ENCODE data around the gene RAB3GAP1. TPM values are rescaled to one million over a fixed set of nuclear protein-coding genes. Genes with fewer than 3 reads are reported as not detected.

Gene RAB3GAP1
- polyA plus RNA-seq, 1 of the 3 experiments (the other 2 are of a cell fraction) = 10.9 TPM

GRCh38 chr2:135152361-135152760, 100.3 kb downstream of the RAB3GAP1 start:
- ChIA-PET POLR2A (no interaction called here), CTCF (no interaction called here)
- H3K4me1 ChIP-seq (ENCODE audit: control insufficient read depth in 1 of 2, insufficient read depth in 2 of 2, low read depth in 1 of 2, low read length in 1 of 2) = no peaks in the 10 kb centered on the region
- H3K4me2 ChIP-seq = no peak overlapping the region
- H3K9me3 ChIP-seq = no peaks in the 10 kb centered on the region
- H3K27me3 ChIP-seq (ENCODE audit: insufficient read depth) = no peaks in the 10 kb centered on the region
- 65% methylated on average over 1 of the region's 1 CpG for whole genome bisulfite sequencing (ENCODE audit: low lambda C conversion rate)
- H3K9ac ChIP-seq = no peak overlapping the region
- no peak overlapping the region for H3K4me3 ChIP-seq (ENCODE audit: low read depth in 2 of 2, low read length in 1 of 2)
- TF ChIP-seq MXI1 (IDR thresholded peaks at IDR 0.05; ENCODE audit: low read depth, low read length) = no peak
- TF ChIP-seq MEF2A (IDR thresholded peaks at IDR 0.05; ENCODE audit: borderline replicate concordance, low read depth) = no peak
- TF ChIP-seq EZH2phosphoT487 (IDR thresholded peaks at IDR 0.05; ENCODE audit: borderline replicate concordance, low read depth) = no peak
- no peak for TF ChIP-seq TCF12 (IDR thresholded peaks at IDR 0.05)
- TF ChIP-seq SIN3A (IDR thresholded peaks at IDR 0.05; ENCODE audit: borderline replicate concordance, low read depth, low read length) = no peak
- TF ChIP-seq USF2 (IDR thresholded peaks at IDR 0.05; ENCODE audit: borderline replicate concordance, low read depth, low read length) = no peak
- no peak for TF ChIP-seq ELF1 (IDR thresholded peaks at IDR 0.05)
- no peak for TF ChIP-seq MAX (IDR thresholded peaks at IDR 0.05; ENCODE audit: low read depth)
- no peak for TF ChIP-seq YY1 (IDR thresholded peaks at IDR 0.05; ENCODE audit: low read depth)
- TF ChIP-seq FOXJ3 (CRISPR knock-in tag; IDR thresholded peaks at IDR 0.05) = no peak
- TF ChIP-seq TEAD4 (IDR thresholded peaks at IDR 0.05; ENCODE audit: borderline replicate concordance, insufficient read depth) = no peak
- no peak for TF ChIP-seq CHD2 (IDR thresholded peaks at IDR 0.05; ENCODE audit: low read length, partially characterized antibody)
- TF ChIP-seq SMC3 (IDR thresholded peaks at IDR 0.05; ENCODE audit: low read depth, low read length) = no peak
- peaks cover 4% of the 10 kb centered on the region; the same call in 1 of the 2 replicates for H3K79me2 ChIP-seq (ENCODE audit: insufficient read depth)
- H3F3A ChIP-seq (replicated peaks; ENCODE audit: insufficient read depth) = peaks cover 2% of the 10 kb centered on the region
- H4K20me1 ChIP-seq (ENCODE audit: insufficient read depth) = no peaks in the 10 kb centered on the region; the same call in 1 of the 2 replicates
- no peak overlapping the region for H2AFZ ChIP-seq (ENCODE audit: low read depth)
- no peaks in the 10 kb centered on the region for H3K9me2 ChIP-seq
- no peak overlapping the region for H3K27ac ChIP-seq (ENCODE audit: low read depth in 2 of 2, low read length in 1 of 2)
- no peak for DNase-seq
- H3K36me3 ChIP-seq (replicated peaks in 1 of 2; ENCODE audit: control insufficient read depth in 1 of 2, insufficient read depth in 2 of 2, low read length in 1 of 2) = peaks cover 65 to 76% of the 10 kb centered on the region in 2 experiments

GRCh38 chr2:135154962-135155361, 102.9 kb downstream of the RAB3GAP1 start:
- H3K27me3 ChIP-seq (ENCODE audit: insufficient read depth) = no peaks in the 10 kb centered on the region
- POLR2A ChIA-PET = no interaction called here
- H3K4me1 ChIP-seq (ENCODE audit: control insufficient read depth in 1 of 2, insufficient read depth in 2 of 2, low read depth in 1 of 2, low read length in 1 of 2) = no peaks in the 10 kb centered on the region
- H3F3A ChIP-seq (replicated peaks; ENCODE audit: insufficient read depth) = no peaks in the 10 kb centered on the region
- no peak overlapping the region for H3K4me2 ChIP-seq
- no peak overlapping the region for H3K27ac ChIP-seq (ENCODE audit: low read depth in 2 of 2, low read length in 1 of 2)
- DNase-seq = no peak
- H3K9ac ChIP-seq = no peak overlapping the region
- peaks cover 81 to 82% of the 10 kb centered on the region in 2 experiments for H3K36me3 ChIP-seq (replicated peaks in 1 of 2; ENCODE audit: control insufficient read depth in 1 of 2, insufficient read depth in 2 of 2, low read length in 1 of 2)
- CTCF ChIA-PET = interaction anchor here (1.5 kb wide), 1 partner anchor 13 kb away, joined by 5 read pairs; no protein-coding TSS in a partner anchor
- TF ChIP-seq EP300 (IDR thresholded peaks at IDR 0.05; ENCODE audit: borderline replicate concordance in 1 of 2, low read depth in 1 of 2, low read length in 1 of 2) (no peak), IRF3 (IDR thresholded peaks at IDR 0.05; ENCODE audit: low read depth, low read length) (no peak), POLR2AphosphoS5 (IDR thresholded peaks at IDR 0.05; ENCODE audit: low read depth, low read length) (no peak), NFIC (IDR thresholded peaks at IDR 0.05; ENCODE audit: borderline replicate concordance) (no peak), REST (IDR thresholded peaks at IDR 0.05; ENCODE audit: low read depth, low read length) (no peak), ELF1 (IDR thresholded peaks at IDR 0.05) (no peak), TEAD4 (IDR thresholded peaks at IDR 0.05; ENCODE audit: borderline replicate concordance, insufficient read depth) (no peak), USF2 (IDR thresholded peaks at IDR 0.05; ENCODE audit: borderline replicate concordance, low read depth, low read length) (no peak), GABPA (IDR thresholded peaks at IDR 0.05; ENCODE audit: low read depth) (no peak), CTCF (IDR thresholded peaks at IDR 0.05) (no peak), CHD2 (IDR thresholded peaks at IDR 0.05; ENCODE audit: low read length, partially characterized antibody) (no peak)
- H2AFZ ChIP-seq (ENCODE audit: low read depth) = no peak overlapping the region
- no peak overlapping the region for H3K4me3 ChIP-seq (ENCODE audit: low read depth in 2 of 2, low read length in 1 of 2)
- H3K9me2 ChIP-seq = no peaks in the 10 kb centered on the region
- no peaks in the 10 kb centered on the region for H3K9me3 ChIP-seq
- no peaks in the 10 kb centered on the region for H4K20me1 ChIP-seq (ENCODE audit: insufficient read depth)
- no peaks in the 10 kb centered on the region for H3K79me2 ChIP-seq (ENCODE audit: insufficient read depth)

Data from SK-N-SH (cell line).